ENCODE results near the gene AGAP1. TPM values are rescaled to one million over a fixed set of nuclear protein-coding genes. Genes with fewer than 3 reads are reported as not detected.

Gene AGAP1
- total RNA-seq, 1 donor from 2014 or later = 39.4 TPM

GRCh38 chr2:236063994-236064393 lies 570.2 kb downstream of the AGAP1 start:
- no peak overlapping the region for H2AFZ ChIP-seq (ENCODE audit: low read depth, low read length)
- H3K27ac Mint-ChIP-seq (ENCODE audit: unreplicated experiment) = no peak overlapping the region
- no peaks in the 10 kb centered on the region for H3K79me2 ChIP-seq (ENCODE audit: insufficient read depth, low read length)
- H3K4me3 ChIP-seq (ENCODE audit: insufficient read depth, low read depth, low read length) = no peak overlapping the region
- H3K4me2 ChIP-seq (ENCODE audit: low read length) = no peak overlapping the region
- H3K4me3 Mint-ChIP-seq (ENCODE audit: unreplicated experiment) = no peak overlapping the region
- FAIRE-seq (no peak), DNase-seq (ENCODE audit: low read depth) (no peak)
- no peaks in the 10 kb centered on the region for H3K27me3 Mint-ChIP-seq (ENCODE audit: low read depth, unreplicated experiment)
- H3K36me3 Mint-ChIP-seq (ENCODE audit: low read depth, unreplicated experiment) = peaks cover 8% of the 10 kb centered on the region
- no peaks in the 10 kb centered on the region for H3K27me3 ChIP-seq (ENCODE audit: insufficient read depth, low read length)
- TF ChIP-seq, protein P1, sequence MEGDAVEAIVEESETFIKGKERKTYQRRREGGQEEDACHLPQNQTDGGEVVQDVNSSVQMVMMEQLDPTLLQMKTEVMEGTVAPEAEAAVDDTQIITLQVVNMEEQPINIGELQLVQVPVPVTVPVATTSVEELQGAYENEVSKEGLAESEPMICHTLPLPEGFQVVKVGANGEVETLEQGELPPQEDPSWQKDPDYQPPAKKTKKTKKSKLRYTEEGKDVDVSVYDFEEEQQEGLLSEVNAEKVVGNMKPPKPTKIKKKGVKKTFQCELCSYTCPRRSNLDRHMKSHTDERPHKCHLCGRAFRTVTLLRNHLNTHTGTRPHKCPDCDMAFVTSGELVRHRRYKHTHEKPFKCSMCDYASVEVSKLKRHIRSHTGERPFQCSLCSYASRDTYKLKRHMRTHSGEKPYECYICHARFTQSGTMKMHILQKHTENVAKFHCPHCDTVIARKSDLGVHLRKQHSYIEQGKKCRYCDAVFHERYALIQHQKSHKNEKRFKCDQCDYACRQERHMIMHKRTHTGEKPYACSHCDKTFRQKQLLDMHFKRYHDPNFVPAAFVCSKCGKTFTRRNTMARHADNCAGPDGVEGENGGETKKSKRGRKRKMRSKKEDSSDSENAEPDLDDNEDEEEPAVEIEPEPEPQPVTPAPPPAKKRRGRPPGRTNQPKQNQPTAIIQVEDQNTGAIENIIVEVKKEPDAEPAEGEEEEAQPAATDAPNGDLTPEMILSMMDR (IDR thresholded peaks at IDR 0.05; ENCODE audit: insufficient read depth, low read depth, low read length) = no peak
- no peak for TF ChIP-seq EZH2 (IDR thresholded peaks at IDR 0.05; ENCODE audit: insufficient read depth, low read length)
- H3K4me1 ChIP-seq (ENCODE audit: insufficient read depth, low read length) = no peaks in the 10 kb centered on the region
- no peak overlapping the region for H3K27ac ChIP-seq (ENCODE audit: low read depth, low read length)
- H3K9ac ChIP-seq (ENCODE audit: low read length) = no peak overlapping the region
- no peaks in the 10 kb centered on the region for H4K20me1 ChIP-seq (ENCODE audit: insufficient read depth, low read length)
- H3K9me3 Mint-ChIP-seq (ENCODE audit: unreplicated experiment) = no peaks in the 10 kb centered on the region
- no peaks in the 10 kb centered on the region for H3K4me1 Mint-ChIP-seq (ENCODE audit: low read depth, unreplicated experiment)
- no peaks in the 10 kb centered on the region for H3K36me3 ChIP-seq (ENCODE audit: insufficient read depth, low read length)
- H3K9me3 ChIP-seq (ENCODE audit: insufficient read depth, low read depth, low read length) = no peaks in the 10 kb centered on the region

DNA sequence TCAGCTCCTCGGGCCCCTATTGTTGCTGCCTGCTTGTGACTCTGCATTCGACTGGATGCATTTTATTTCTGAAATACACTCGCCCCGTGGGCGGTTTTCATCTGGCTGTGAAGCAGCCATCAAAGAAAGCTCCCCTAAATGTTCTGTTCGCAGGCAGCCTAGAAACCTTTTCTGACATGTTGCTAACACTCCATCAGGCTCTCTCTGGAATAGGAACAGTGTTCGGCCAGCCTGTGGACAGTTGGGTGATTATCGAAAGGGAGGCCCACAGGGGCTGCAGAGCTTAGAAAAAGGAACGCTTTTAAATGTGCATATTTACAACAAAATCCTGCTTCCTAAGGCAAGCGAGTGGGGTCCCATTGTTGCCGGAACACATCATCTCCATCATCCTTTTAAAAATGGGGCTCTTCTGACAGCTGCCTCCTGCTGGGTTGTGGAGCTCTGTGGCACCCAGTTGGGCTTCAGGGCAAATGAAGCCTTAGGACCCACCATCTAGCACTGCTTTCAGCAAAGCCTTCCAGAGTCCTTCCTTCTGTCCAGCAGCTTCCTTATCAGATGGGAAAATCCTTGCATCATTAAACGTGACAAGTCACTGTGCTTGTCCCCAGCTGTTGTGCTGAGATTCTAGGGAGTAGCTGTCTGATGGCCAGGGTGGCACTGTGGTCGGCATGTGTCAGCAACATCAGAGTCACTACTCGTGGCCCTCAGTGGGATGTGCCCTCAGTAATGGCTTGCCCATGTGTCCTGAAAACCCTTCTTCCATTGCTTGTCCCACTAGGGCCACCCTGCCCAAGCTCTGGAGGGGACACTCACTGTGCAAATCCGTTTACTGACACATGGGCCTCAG lies 571.7 kb downstream of the AGAP1 start:
- H3K4me3 Mint-ChIP-seq (ENCODE audit: unreplicated experiment) = no peak overlapping the region
- H3K27ac Mint-ChIP-seq (ENCODE audit: unreplicated experiment) = no peak overlapping the region
- H3K79me2 ChIP-seq (ENCODE audit: insufficient read depth, low read length) = no peaks in the 10 kb centered on the region
- H3K4me1 ChIP-seq (ENCODE audit: insufficient read depth, low read length) = no peaks in the 10 kb centered on the region
- H3K36me3 ChIP-seq (ENCODE audit: insufficient read depth, low read length) = no peaks in the 10 kb centered on the region
- FAIRE-seq = no peak
- no peaks in the 10 kb centered on the region for H4K20me1 ChIP-seq (ENCODE audit: insufficient read depth, low read length)
- TF ChIP-seq EZH2 (IDR thresholded peaks at IDR 0.05; ENCODE audit: insufficient read depth, low read length) = no peak
- TF ChIP-seq, protein P1 (IDR thresholded peaks at IDR 0.05; ENCODE audit: insufficient read depth, low read depth, low read length) = no peak
- no peaks in the 10 kb centered on the region for H3K4me1 Mint-ChIP-seq (ENCODE audit: low read depth, unreplicated experiment)
- no peak overlapping the region for H3K4me3 ChIP-seq (ENCODE audit: insufficient read depth, low read depth, low read length)
- no peaks in the 10 kb centered on the region for H3K9me3 ChIP-seq (ENCODE audit: insufficient read depth, low read depth, low read length)
- DNase-seq (ENCODE audit: low read depth) = no peak
- H3K9me3 Mint-ChIP-seq (ENCODE audit: unreplicated experiment) = no peaks in the 10 kb centered on the region
- H3K4me2 ChIP-seq (ENCODE audit: low read length) = no peak overlapping the region
- H3K27me3 Mint-ChIP-seq (ENCODE audit: low read depth, unreplicated experiment) = no peaks in the 10 kb centered on the region
- no peak overlapping the region for H3K27ac ChIP-seq (ENCODE audit: low read depth, low read length)
- no peaks in the 10 kb centered on the region for H3K27me3 ChIP-seq (ENCODE audit: insufficient read depth, low read length)
- H3K36me3 Mint-ChIP-seq (ENCODE audit: low read depth, unreplicated experiment) = peaks cover 10% of the 10 kb centered on the region
- no peak overlapping the region for H3K9ac ChIP-seq (ENCODE audit: low read length)
- no peak overlapping the region for H2AFZ ChIP-seq (ENCODE audit: low read depth, low read length)

- no peaks in the 10 kb centered on the region for H3K4me1 Mint-ChIP-seq (ENCODE audit: low read depth, unreplicated experiment)
- Histone ChIP-seq H4K20me1 (ENCODE audit: insufficient read depth, low read length) (no peaks in the 10 kb centered on the region), H3K36me3 (ENCODE audit: insufficient read depth, low read length) (no peaks in the 10 kb centered on the region), H3K9ac (ENCODE audit: low read length) (no peak overlapping the region), H3K9me3 (ENCODE audit: insufficient read depth, low read depth, low read length) (no peaks in the 10 kb centered on the region), H3K27me3 (ENCODE audit: insufficient read depth, low read length) (no peaks in the 10 kb centered on the region), H3K79me2 (ENCODE audit: insufficient read depth, low read length) (no peaks in the 10 kb centered on the region), H2AFZ (ENCODE audit: low read depth, low read length) (no peak overlapping the region), H3K27ac (ENCODE audit: low read depth, low read length) (no peak overlapping the region), H3K4me3 (ENCODE audit: insufficient read depth, low read depth, low read length) (no peak overlapping the region), H3K4me2 (ENCODE audit: low read length) (no peak overlapping the region), H3K4me1 (ENCODE audit: insufficient read depth, low read length) (no peaks in the 10 kb centered on the region)
- no peaks in the 10 kb centered on the region for H3K9me3 Mint-ChIP-seq (ENCODE audit: unreplicated experiment)
- no peak overlapping the region for H3K27ac Mint-ChIP-seq (ENCODE audit: unreplicated experiment)
- FAIRE-seq (no peak), DNase-seq (ENCODE audit: low read depth) (no peak)
- H3K4me3 Mint-ChIP-seq (ENCODE audit: unreplicated experiment) = no peak overlapping the region
- TF ChIP-seq, protein P1 (IDR thresholded peaks at IDR 0.05; ENCODE audit: insufficient read depth, low read depth, low read length) = no peak
- no peak for TF ChIP-seq EZH2 (IDR thresholded peaks at IDR 0.05; ENCODE audit: insufficient read depth, low read length)
- no peaks in the 10 kb centered on the region for H3K27me3 Mint-ChIP-seq (ENCODE audit: low read depth, unreplicated experiment)
- H3K36me3 Mint-ChIP-seq (ENCODE audit: low read depth, unreplicated experiment) = peaks cover 12% of the 10 kb centered on the region
These were observed 576.4 kb downstream of the AGAP1 start for GRCh38 chr2:236070236-236070635.
